GM12892 (cell line): ENCODE data around the gene GLT6D1.

Experiments used
- POLR2A ChIP-seq: IDR thresholded peaks from 2 replicates; pipeline ENCODE4 v1.6.1; 2011; ENCODE audit warnings: low read depth, low read length, control low read depth
- POLR2AphosphoS5 ChIP-seq: IDR thresholded peaks from 2 replicates; pipeline ENCODE4 v1.6.1; 2011; ENCODE audit warnings: low read depth, low read length, control low read depth
- TAF1 ChIP-seq: IDR thresholded peaks from 2 replicates; pipeline ENCODE4 v1.6.1; 2011; ENCODE audit warnings: low read depth, mild to moderate bottlenecking, control low read depth, low read length, borderline replicate concordance

DNA sequence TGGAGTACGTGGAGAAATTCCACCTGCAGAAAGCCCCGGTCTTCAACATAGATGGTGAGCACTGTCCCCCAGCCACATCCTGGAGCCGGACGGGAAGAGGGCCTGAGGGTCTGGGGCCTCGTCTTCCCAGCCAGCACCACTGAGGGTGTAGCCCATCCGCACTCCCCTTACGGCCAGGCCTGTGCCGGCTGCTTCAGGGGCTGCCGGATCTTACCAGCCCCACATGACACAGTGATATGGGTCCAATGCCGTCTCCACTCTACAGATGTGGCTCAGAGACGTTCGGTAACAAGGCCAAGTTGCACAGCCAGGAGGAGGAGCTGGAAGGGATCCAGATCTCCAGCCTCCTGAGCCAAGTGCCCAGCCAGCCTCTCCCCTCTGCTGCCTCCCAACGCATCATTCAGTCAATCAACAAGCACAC lies 21.3 kb downstream of the GLT6D1 start:
- TF ChIP-seq POLR2AphosphoS5 = no peak
- TF ChIP-seq TAF1 = no peak
- TF ChIP-seq POLR2A = no peak
